ENCODE data around the gene SRGAP2C. TPM values are rescaled to one million over a fixed set of nuclear protein-coding genes. Genes with fewer than 3 reads are reported as not detected.
"Not testable (repeated sequence)": the region's sequence is repeated elsewhere in the genome, so short reads cannot be mapped to it uniquely, and the experiment has no call there.

Gene SRGAP2C
- total and polyA plus RNA-seq, 2 donors (not counting 3 experiments of a cell fraction or from before 2014, with no cell fraction given): 5.6 to 56.4 TPM

DNA sequence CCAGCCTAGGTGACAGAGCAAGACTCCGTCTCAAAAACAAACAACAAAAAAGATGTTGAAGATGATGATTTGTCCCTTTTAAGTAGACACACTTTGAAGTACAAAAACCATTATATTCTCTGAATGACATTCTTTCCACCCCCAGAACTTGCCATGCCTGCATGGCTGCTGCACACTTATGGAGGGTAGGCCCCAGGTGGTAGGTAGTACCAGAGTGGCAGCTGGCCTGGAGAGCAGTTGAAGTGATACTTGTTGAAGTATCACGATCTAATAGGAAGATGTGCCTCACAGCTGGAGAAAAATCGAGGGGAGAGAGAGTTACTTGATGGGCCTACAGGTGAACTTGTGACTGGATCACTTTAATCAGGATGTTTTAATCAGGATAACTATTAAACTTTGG is 15.0 kb downstream of the SRGAP2C start:
- DNase-seq (ENCODE audit: low read depth, low spot score); H2AFZ ChIP-seq (ENCODE audit: low read depth, low read length); H3K27me3 ChIP-seq (ENCODE audit: control insufficient read depth in 2 of 2, insufficient read depth in 2 of 2, low read length in 2 of 2); dilution Hi-C loops (cut with MboI; ENCODE audit: extremely low pct_ligation_motif_present, low sequenced_read_pairs); POLR2A ChIA-PET; CTCF ChIA-PET; H3K36me3 ChIP-seq (ENCODE audit: control insufficient read depth in 2 of 2, extremely low read depth in 1 of 2, insufficient read depth in 2 of 2, low read length in 2 of 2); H3K9ac ChIP-seq (replicated peaks; ENCODE audit: extremely low read depth, insufficient read depth, low read length); BruUV-seq (replicated peaks); H3K9me1 ChIP-seq (replicated peaks; ENCODE audit: control insufficient read depth, extremely low read depth, insufficient read depth, low read length); H3K4me2 ChIP-seq (ENCODE audit: insufficient read depth, low read length); H3K4me3 ChIP-seq (replicated peaks in 1 of 3; ENCODE audit: insufficient read depth in 1 of 3, low read depth in 1 of 3, low read length in 3 of 3); H3K27ac ChIP-seq (ENCODE audit: insufficient read depth, low read depth, low read length); H4K20me1 ChIP-seq (replicated peaks; ENCODE audit: control insufficient read depth, extremely low read depth, insufficient read depth, low read length); FAIRE-seq; H3K4me1 ChIP-seq (ENCODE audit: control insufficient read depth, extremely low read depth, insufficient read depth, low read length); H3K9me3 ChIP-seq (replicated peaks; ENCODE audit: control insufficient read depth, insufficient read depth, low read length); intact Hi-C loops (cut with micrococcal nuclease): not testable (repeated sequence)
- peaks cover 16% of the 10 kb centered on the region for H3K79me2 ChIP-seq (ENCODE audit: control insufficient read depth, insufficient read depth, low read length)

DNA sequence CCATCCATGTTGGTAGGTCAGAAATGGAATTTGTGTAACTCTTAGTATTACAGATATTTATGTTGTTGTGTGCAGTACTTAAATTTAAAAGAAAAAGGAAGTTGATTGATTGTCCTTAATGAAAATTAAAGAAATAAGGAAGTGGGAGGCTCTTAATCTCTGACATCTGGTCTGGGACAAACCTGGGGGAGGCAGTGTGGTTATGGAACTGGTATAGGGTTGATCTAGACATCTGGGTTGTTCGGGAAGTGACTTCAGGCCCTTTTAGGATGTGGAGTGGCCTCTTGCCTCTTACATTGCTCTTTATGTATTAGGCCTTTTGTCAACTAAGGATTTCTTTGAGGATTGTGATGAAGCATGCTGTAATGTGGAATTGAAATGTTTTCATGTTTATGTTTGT is 15.5 kb downstream of the SRGAP2C start:
- H3K79me2 ChIP-seq (ENCODE audit: control insufficient read depth, insufficient read depth, low read length): peaks cover 16% of the 10 kb centered on the region
- dilution Hi-C loops (cut with MboI; ENCODE audit: extremely low pct_ligation_motif_present, low sequenced_read_pairs); DNase-seq (ENCODE audit: low read depth, low spot score); BruUV-seq (replicated peaks); H4K20me1 ChIP-seq (replicated peaks; ENCODE audit: control insufficient read depth, extremely low read depth, insufficient read depth, low read length); H3K36me3 ChIP-seq (ENCODE audit: control insufficient read depth in 2 of 2, extremely low read depth in 1 of 2, insufficient read depth in 2 of 2, low read length in 2 of 2); H3K27ac ChIP-seq (ENCODE audit: insufficient read depth, low read depth, low read length); H3K9ac ChIP-seq (replicated peaks; ENCODE audit: extremely low read depth, insufficient read depth, low read length); CTCF ChIA-PET; H3K9me1 ChIP-seq (replicated peaks; ENCODE audit: control insufficient read depth, extremely low read depth, insufficient read depth, low read length); H3K9me3 ChIP-seq (replicated peaks; ENCODE audit: control insufficient read depth, insufficient read depth, low read length); H3K4me2 ChIP-seq (ENCODE audit: insufficient read depth, low read length); FAIRE-seq; H2AFZ ChIP-seq (ENCODE audit: low read depth, low read length); H3K27me3 ChIP-seq (ENCODE audit: control insufficient read depth in 2 of 2, insufficient read depth in 2 of 2, low read length in 2 of 2); H3K4me1 ChIP-seq (ENCODE audit: control insufficient read depth, extremely low read depth, insufficient read depth, low read length); POLR2A ChIA-PET; intact Hi-C loops (cut with micrococcal nuclease); H3K4me3 ChIP-seq (replicated peaks in 1 of 3; ENCODE audit: insufficient read depth in 1 of 3, low read depth in 1 of 3, low read length in 3 of 3): not testable (repeated sequence)
